GM19372 (cell line): ENCODE results near the gene KLHL40.

Experiments used
- ATAC-seq: cut with Tn5 transposase; IDR thresholded peaks from one replicate; pipeline ENCODE4 v1.9.1; 2021; ENCODE audit warnings: mild to moderate bottlenecking, low read depth, moderate library complexity; ENCODE audit not compliant: unreplicated experiment

The KLHL40 gene

GRCh38 chr3:42667523-42668412, 17.6 kb upstream of the KLHL40 start:
- ATAC-seq: no peak

DNA sequence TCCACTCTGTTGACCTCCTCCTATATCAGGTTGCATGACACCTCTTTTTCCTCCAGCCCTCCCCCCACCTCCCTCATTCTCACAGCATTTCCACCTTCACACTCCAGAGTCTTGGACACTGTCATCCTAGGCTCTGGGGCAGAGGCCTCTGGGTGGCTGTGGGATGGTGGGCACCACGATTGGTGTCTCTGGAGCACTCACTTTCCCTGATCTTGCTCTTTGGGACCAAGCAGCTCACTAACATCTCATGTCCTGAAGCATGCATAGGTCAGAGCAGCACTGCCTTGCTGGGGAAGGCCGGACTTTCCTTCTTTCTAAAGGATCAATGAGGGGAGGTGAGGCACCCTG, 16.9 kb upstream of the KLHL40 start:
- ATAC-seq: no peak

DNA sequence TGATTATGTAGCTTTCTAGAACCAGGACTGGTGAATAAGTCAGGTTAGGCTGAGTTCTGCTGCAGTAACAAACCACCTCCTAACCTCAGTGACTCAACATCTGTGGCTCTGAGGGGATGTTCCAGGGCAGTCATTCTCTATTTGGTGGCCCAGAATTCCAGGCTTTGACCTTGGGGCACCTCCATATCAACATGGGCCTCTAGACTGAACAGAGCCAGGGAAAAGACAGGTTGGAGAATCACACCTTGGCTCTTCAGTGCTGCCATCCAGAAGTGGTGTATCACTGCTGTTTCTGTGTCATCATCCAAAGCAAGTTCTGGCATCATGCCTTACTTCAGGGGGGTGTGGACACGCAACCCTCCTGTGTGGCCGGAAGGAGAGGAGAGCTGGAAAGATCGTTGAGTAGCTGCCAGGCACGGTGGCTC, 16.5 kb upstream of the KLHL40 start:
- no peak for ATAC-seq

- ATAC-seq: no peak
Observed at GRCh38 chr3:42670051-42670576, 15.2 kb upstream of the KLHL40 start.

GRCh38 chr3:42670670-42671069, 14.7 kb upstream of the KLHL40 start:
- ATAC-seq: no peak

- no peak for ATAC-seq
Observed at GRCh38 chr3:42672515-42672914, 12.8 kb upstream of the KLHL40 start.

GRCh38 chr3:42673082-42673481, 12.3 kb upstream of the KLHL40 start:
- no peak for ATAC-seq

DNA sequence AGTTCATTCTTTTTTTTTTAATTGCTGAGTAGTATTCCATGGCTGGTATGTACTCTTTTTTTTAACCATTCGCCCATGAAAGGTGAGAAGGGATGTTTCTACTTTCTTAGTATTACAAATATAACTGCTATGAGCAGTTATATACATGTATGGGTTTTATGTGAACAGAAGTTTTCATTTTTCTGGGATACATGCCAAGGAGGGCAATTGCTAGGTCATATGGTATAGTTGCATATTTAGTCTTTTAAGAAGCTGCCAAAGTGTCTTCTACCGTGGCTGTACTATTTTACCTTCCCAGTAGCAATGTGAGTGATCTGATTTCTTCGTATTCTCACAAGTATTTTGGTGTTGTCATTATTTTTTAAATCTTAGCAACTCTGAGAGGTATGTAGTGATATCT, 11.2 kb upstream of the KLHL40 start:
- ATAC-seq: no peak

GRCh38 chr3:42675909-42676308, 9.4 kb upstream of the KLHL40 start:
- ATAC-seq: no peak

GRCh38 chr3:42678447-42678846, 6.9 kb upstream of the KLHL40 start:
- ATAC-seq: no peak

- ATAC-seq: no peak
Observed at GRCh38 chr3:42680271-42680670, 5.1 kb upstream of the KLHL40 start.

DNA sequence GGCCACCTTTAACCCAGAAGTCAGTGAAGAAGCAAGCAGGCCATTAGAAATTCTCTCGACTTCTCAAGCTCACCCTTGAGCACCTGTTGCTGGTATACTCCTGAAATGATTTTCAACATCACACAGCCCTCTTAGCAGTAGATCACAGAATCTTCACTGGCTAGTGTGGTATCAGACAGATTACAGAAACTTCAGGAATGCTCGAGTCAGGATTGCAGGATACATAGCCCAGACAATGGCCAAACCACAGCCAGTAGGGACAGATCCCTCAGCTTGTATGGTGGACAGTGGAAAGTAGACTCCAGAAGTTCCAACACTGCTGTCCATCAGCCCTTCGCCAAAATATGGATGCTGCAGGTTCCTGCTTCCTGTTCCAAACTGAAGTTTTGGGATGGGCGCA, 4.5 kb upstream of the KLHL40 start:
- ATAC-seq: no peak

DNA sequence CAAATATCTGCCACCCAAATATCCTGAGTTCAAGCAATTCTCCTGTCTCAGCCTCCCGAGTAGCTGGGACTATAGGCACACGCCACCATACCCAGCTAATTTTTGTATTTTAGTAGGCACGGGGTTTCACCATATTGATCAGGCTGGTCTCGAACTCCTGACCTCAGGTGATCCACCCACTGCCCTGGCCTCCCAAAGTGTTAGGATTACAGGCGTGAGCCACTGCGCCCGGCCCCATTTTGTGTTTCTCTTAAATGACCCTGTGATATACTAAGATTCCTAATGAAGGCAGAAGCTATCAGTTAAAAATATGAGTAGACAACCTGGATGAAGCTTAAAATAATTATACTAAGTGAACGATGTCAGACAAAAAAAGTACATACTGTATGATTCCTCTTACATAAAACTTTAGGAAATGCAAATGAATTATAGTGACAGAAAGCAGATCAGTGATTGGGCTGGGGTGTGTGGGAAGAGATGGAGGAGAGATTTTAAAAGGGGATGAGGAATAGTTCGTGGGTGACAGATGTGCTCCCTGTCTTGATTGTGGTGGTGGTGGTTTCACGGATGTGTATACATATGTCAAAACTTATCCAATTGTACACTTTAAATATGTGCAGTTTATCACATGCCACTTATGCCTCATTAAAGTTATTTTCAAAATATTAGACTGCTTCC, 3.8 kb upstream of the KLHL40 start:
- ATAC-seq: no peak

- ATAC-seq: no peak
Observed at GRCh38 chr3:42682301-42683070, 2.9 kb upstream of the KLHL40 start.

GRCh38 chr3:42683875-42684598, 1.3 kb upstream of the KLHL40 start:
- ATAC-seq: no peak

- ATAC-seq: no peak
Observed at GRCh38 chr3:42684632-42685362, 540 bp upstream of the KLHL40 start.

GRCh38 chr3:42685891-42686820, 819 bp downstream of the KLHL40 start:
- no peak for ATAC-seq

DNA sequence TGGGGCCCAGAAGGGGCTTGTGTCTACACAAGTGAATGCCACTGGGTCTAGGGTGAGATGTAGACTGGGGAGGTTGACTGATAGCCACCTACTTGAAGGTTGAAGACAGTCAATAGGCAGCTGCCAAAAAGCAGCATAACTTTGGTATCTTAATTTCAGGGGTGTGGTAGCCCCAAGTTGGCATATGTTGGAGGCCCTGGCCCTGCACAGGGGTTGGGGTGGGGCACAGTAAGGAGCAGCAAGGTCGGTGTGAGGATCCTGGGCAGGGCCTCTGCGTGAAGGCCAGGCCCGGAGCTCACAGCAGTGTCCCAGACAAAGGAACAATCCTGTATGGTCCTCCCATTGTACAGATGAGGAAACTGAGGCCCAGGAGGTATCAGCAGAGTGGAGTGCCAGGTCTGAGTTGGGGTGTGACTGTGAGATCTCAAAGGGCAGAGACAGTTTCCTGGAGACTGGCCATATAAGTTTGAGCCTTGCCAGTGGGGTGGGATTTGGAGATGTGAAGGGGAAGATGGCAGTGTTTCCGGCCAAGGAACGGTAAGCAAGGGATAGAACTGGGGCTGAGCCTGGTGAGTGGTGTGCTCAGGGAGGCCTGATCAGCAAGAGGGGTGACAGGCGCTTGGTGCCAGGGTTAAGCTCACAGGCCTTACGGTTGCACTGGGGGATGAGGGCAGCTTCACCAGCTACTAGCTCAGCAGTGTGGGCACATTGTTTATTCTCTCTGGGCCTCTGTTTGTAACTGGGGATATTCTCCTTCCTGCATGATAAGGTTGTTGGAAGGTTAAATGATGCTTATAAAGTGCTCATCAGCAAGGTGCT, 1.7 kb downstream of the KLHL40 start:
- ATAC-seq: no peak
